ENCODE data around the gene SULT1E1.

The SULT1E1 gene

GRCh38 chr4:69849297-69849696 is 10.6 kb downstream of the SULT1E1 start:
- DNase-seq (ENCODE audit: extremely low read depth, low read depth) = no peak
- no peak for TF ChIP-seq CTCF (IDR thresholded peaks at IDR 0.05; ENCODE audit: low read depth, low read length, missing control alignments)
- H3K4me3 ChIP-seq (replicated peaks; ENCODE audit: low read depth, low read length) = no peak overlapping the region

GRCh38 chr4:69848028-69848427 is 11.9 kb downstream of the SULT1E1 start:
- no peak for TF ChIP-seq CTCF (IDR thresholded peaks at IDR 0.05; ENCODE audit: low read depth, low read length, missing control alignments)
- DNase-seq (ENCODE audit: extremely low read depth, low read depth) = no peak
- no peak overlapping the region for H3K4me3 ChIP-seq (replicated peaks; ENCODE audit: low read depth, low read length)

- H3K4me3 ChIP-seq (replicated peaks; ENCODE audit: low read depth, low read length) = no peak overlapping the region
- no peak for TF ChIP-seq CTCF (IDR thresholded peaks at IDR 0.05; ENCODE audit: low read depth, low read length, missing control alignments)
- no peak for DNase-seq (ENCODE audit: extremely low read depth, low read depth)
These were observed 16.0 kb downstream of the SULT1E1 start for GRCh38 chr4:69843932-69844331.

- H3K4me3 ChIP-seq (replicated peaks; ENCODE audit: low read depth, low read length) = no peak overlapping the region
- no peak for TF ChIP-seq CTCF (IDR thresholded peaks at IDR 0.05; ENCODE audit: low read depth, low read length, missing control alignments)
- DNase-seq (ENCODE audit: extremely low read depth, low read depth) = no peak
These were observed 16.6 kb downstream of the SULT1E1 start for GRCh38 chr4:69843301-69843700.

GRCh38 chr4:69838977-69839376 is 21.0 kb downstream of the SULT1E1 start:
- no peak for TF ChIP-seq CTCF (IDR thresholded peaks at IDR 0.05; ENCODE audit: low read depth, low read length, missing control alignments)
- no peak overlapping the region for H3K4me3 ChIP-seq (replicated peaks; ENCODE audit: low read depth, low read length)
- no peak for DNase-seq (ENCODE audit: extremely low read depth, low read depth)

- no peak overlapping the region for H3K4me3 ChIP-seq (replicated peaks; ENCODE audit: low read depth, low read length)
- DNase-seq (ENCODE audit: extremely low read depth, low read depth) = no peak
- TF ChIP-seq CTCF (IDR thresholded peaks at IDR 0.05; ENCODE audit: low read depth, low read length, missing control alignments) = no peak
These were observed 23.7 kb downstream of the SULT1E1 start for GRCh38 chr4:69836287-69836686.

GRCh38 chr4:69835766-69836165 is 24.2 kb downstream of the SULT1E1 start:
- H3K4me3 ChIP-seq (replicated peaks; ENCODE audit: low read depth, low read length) = no peak overlapping the region
- DNase-seq (ENCODE audit: extremely low read depth, low read depth) = no peak
- no peak for TF ChIP-seq CTCF (IDR thresholded peaks at IDR 0.05; ENCODE audit: low read depth, low read length, missing control alignments)
